K562 (cell line): Measurements from ENCODE around the gene UBTD1. TPM values are rescaled to one million over a fixed set of nuclear protein-coding genes. Genes with fewer than 3 reads are reported as not detected.

Experiments used
- MGA ChIP-seq: fragments of 450-650 bp; IDR thresholded peaks from 2 replicates; pipeline ENCODE4 v1.6.1; 2016; ENCODE audit warnings: mild to moderate bottlenecking, moderate library complexity
- PATZ1 ChIP-seq: fragments of 250-450 bp; sonication (Bioruptor Pico); IDR thresholded peaks from 2 replicates; pipeline ENCODE4 v1.5.0; 2020; ENCODE audit warnings: mild to moderate bottlenecking, borderline replicate concordance
- TARDBP ChIP-seq: fragments of 450-650 bp; IDR thresholded peaks from 2 replicates; pipeline ENCODE4 v1.6.1; 2016
- polyA plus RNA-seq, 8 experiments: library from polyadenylated mRNA; depleted of rRNA in 4 of 8; stranded (reverse) in 5 of 8; unstranded in 3 of 8; fragments of >200 nt; fragmentation: Nextera tagmentation in 2 of 8; fragmentation: Illumina TruSeq in 1 of 8; extraction: Ambion mirVana in 2 of 8; extraction: Trizol in 1 of 8; gene quantifications; 2 replicates each; pipeline versions ENCODE4 v1.2.1 to v1.2.3, GENCODE V29; 2011 to 2014; ENCODE audit warnings: inconsistent platforms in 1 of 8, missing spikeins in 1 of 8
- total RNA-seq, 7 experiments: library from RNA; depleted of rRNA in 6 of 7; stranded (reverse); fragments of >200 nt in 6 of 7; fragmentation: Illumina TruSeq in 2 of 7; extraction: Trizol in 2 of 7; gene quantifications; 2 replicates each; pipeline versions ENCODE4 v1.2.1 to v1.2.3, GENCODE V29; 2011 to 2021; ENCODE audit warnings: low replicate concordance in 1 of 7

UBTD1 gene
- total and polyA plus RNA-seq, 9 of the 15 experiments (the other 6 are each of a cell fraction or from before 2014, with no cell fraction given): 0.08 to 1.6 (median 0.81) TPM; not detected in 1

DNA sequence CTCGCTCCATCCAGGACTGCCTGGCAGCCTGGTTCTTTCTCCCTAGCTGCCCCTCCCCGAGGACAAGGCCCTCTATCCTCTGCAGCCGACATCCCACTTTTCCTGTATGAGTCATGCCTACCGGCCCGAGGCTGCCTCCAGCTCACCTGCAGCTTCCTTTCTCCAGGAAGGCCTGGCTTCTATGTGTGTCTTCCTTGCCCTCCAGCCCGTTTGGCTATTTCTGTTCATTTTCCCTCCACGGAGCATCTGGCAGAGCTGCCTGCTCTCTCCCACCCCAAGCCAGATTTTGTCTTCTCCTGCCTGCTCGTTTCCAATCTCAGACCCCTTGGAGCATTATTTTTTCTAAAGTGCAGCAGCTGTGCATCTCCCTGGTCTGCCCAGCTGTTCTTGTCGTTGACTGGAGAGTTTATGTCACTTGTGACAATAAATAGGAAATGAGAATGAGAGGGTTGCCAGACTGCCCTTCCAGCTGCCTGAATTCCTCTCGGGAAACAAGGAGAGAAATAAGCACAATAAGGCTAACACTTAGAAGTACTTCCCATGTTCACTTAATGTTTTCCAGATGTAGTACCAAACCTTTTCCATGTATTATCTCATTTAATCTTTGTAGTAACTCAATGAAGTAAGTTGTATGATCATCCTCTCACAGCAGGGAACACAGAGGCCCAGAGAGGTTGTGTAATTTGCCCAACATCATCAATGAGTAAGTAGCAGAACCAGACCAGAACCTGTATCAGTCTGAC is 19.7 kb downstream of the UBTD1 start (continued):
- no peak for TF ChIP-seq MGA
- no peak for TF ChIP-seq PATZ1 (CRISPR knock-in tag)
- TF ChIP-seq TARDBP: no peak
